Fibroblast of mammary gland (primary cell): ENCODE measurements around the gene VAC14.

Source experiments
- DNase-seq: peaks from one replicate; pipeline ENCODE4 v3.0.0-alpha.2; 2010; ENCODE audit warnings: low read depth
- H3K4me3 ChIP-seq: 2 replicates; pipeline ENCODE4 v1.5.1; 2011; ENCODE audit warnings: low read depth, mild to moderate bottlenecking, low read length, moderate library complexity; ENCODE audit not compliant: control insufficient read depth
- CTCF ChIP-seq: conservative IDR thresholded peaks from 2 replicates; pipeline ENCODE4 v1.5.1; 2011; ENCODE audit warnings: low read depth, low read length, inconsistent platforms; ENCODE audit not compliant: control insufficient read depth, insufficient read depth

VAC14 gene

GRCh38 chr16:70661918-70662641 is 138.9 kb downstream of the VAC14 start:
- no peak overlapping the region for H3K4me3 ChIP-seq
- no peak for TF ChIP-seq CTCF
- DNase-seq: peak; percentile 31

DNA sequence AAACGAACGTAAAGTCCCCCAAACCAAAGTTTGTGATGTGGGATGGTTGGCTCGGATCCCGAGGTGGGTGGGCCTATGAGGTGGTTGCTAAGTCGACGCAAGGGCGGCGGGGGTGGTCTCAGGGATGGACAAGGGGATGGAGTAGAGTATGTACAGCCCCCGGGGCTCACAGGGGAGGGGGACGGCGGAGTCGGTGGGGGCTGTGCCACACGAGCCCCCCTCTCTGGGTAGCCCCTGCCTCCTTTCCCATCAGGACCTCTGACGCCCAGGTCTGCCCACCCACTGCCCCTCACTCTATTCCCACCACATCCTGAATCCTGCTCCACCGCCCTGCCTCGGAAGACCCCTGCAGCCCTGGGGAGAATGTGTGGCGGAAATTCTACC is 139.4 kb downstream of the VAC14 start:
- no peak for DNase-seq
- no peak for TF ChIP-seq CTCF
- H3K4me3 ChIP-seq: no peak overlapping the region

- TF ChIP-seq CTCF: no peak
- H3K4me3 ChIP-seq: no peak overlapping the region
- DNase-seq: no peak
These were observed 140.1 kb downstream of the VAC14 start for GRCh38 chr16:70660672-70661350.

GRCh38 chr16:70659953-70660671 is 140.8 kb downstream of the VAC14 start:
- no peak for DNase-seq
- H3K4me3 ChIP-seq: no peak overlapping the region
- no peak for TF ChIP-seq CTCF

DNA sequence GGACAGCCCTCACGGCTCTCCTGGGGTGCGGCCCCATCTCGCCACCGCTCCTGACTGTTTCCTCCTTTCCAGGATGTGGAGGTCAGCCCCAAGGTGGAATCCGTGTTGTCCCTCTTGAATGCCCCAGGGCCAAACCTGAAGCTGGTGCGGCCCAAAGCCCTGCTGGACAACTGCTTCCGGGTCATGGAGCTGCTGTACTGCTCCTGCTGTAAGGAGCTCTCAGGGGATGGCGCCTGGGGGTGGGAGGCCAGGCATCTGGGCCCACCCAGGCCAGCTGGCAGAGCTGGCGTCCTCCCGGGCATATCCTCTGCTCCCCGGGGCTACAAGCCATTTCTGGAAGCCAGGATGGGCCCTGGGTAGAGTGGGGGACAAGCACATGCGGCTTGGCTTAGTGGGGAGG is 141.4 kb downstream of the VAC14 start:
- no peak for DNase-seq
- no peak for TF ChIP-seq CTCF
- no peak overlapping the region for H3K4me3 ChIP-seq

DNA sequence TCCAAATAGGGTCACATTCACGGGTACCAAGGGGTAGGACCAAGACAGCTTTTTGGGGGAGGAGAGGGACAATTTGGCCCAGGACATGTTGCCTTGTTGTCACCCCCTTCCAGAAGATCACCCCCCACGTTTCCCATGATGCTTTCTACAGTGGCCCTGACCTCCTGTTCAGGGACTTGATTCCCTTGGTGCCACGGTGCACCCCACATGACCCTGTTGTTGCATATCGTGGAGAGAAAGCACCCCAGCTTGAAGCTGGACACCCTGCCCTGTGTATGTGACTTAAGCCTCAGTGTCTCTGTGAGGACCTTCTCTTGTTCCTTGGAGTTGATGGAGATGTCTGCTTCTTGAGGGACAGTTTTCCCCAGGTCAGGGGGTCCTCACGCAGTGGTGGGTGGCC is 142.0 kb downstream of the VAC14 start:
- DNase-seq: no peak
- no peak overlapping the region for H3K4me3 ChIP-seq
- TF ChIP-seq CTCF: no peak
